Left ventricle myocardium inferior (tissue), 1 donor: ENCODE measurements around the gene C1QTNF4. TPM values are rescaled to one million over a fixed set of nuclear protein-coding genes. Genes with fewer than 3 reads are reported as not detected.

Source experiments
- DNase-seq: peaks from one replicate; pipeline ENCODE4 v3.0.0-alpha.2; 2020
- H3K27ac ChIP-seq: fragments of 200-600 bp; replicated peaks from 2 replicates; pipeline ENCODE4 v1.8.0; 2021
- H3K27me3 ChIP-seq: fragments of 200-600 bp; 2 replicates; pipeline ENCODE4 v1.8.0; 2021; ENCODE audit warnings: low read depth
- H3K36me3 ChIP-seq: fragments of 200-600 bp; 2 replicates; pipeline ENCODE4 v1.8.0; 2021
- H3K4me1 ChIP-seq: fragments of 200-600 bp; 2 replicates; pipeline ENCODE4 v1.8.0; 2021
- H3K4me3 ChIP-seq: fragments of 200-600 bp; 2 replicates; pipeline ENCODE4 v1.8.0; 2021; ENCODE audit warnings: mild to moderate bottlenecking, moderate library complexity
- H3K9me3 ChIP-seq: fragments of 200-600 bp; replicated peaks from 2 replicates; pipeline ENCODE4 v1.8.0; 2021
- CTCF ChIP-seq: fragments of 200-600 bp; IDR thresholded peaks from 2 replicates; pipeline ENCODE4 v1.8.0; 2021; ENCODE audit warnings: antibody characterized with exemption, mild to moderate bottlenecking, borderline replicate concordance
- intact Hi-C: fragments of 100-400 bp; cut with micrococcal nuclease; formaldehyde crosslinking; loops from one replicate; pipeline ENCODE4 v1.11.0; 2022
- total RNA-seq: library from RNA; stranded (reverse); fragmentation: NEBNext Ultra II Directional; extraction: Animal tissue kit (Norgen Biotek cat#: 25700); gene quantifications from one replicate; pipeline ENCODE4 v1.2.1, GENCODE V29; 2021
- donor health status: DM: no; HTN: yes; CAD: no; lungs with severe emphysema.

The C1QTNF4 gene
- total RNA-seq, 1 donor from 2014 or later, result 0.58 TPM

- intact Hi-C loops, result no loop called here
- H3K27me3 ChIP-seq, result no peaks in the 10 kb centered on the region
- no peaks in the 10 kb centered on the region for H3K9me3 ChIP-seq
- DNase-seq, result no peak
- TF ChIP-seq CTCF, result no peak
- peaks cover 98% of the 10 kb centered on the region for H3K36me3 ChIP-seq
- no peak overlapping the region for H3K27ac ChIP-seq
- H3K4me1 ChIP-seq, result peaks cover 5% of the 10 kb centered on the region
- H3K4me3 ChIP-seq, result no peak overlapping the region
These were observed 33.8 kb upstream of the C1QTNF4 start for GRCh38 chr11:47628026-47628425.

- no peak for DNase-seq
- Histone ChIP-seq H3K36me3 (peaks cover 100% of the 10 kb centered on the region), H3K4me1 (peaks cover under 1% of the 10 kb centered on the region), H3K27ac (no peak overlapping the region), H3K4me3 (no peak overlapping the region), H3K27me3 (no peaks in the 10 kb centered on the region), H3K9me3 (no peaks in the 10 kb centered on the region)
- TF ChIP-seq CTCF, result no peak
- intact Hi-C loops, result no loop called here
These were observed 32.0 kb upstream of the C1QTNF4 start for GRCh38 chr11:47626234-47626633.

GRCh38 chr11:47620836-47621378 is 26.7 kb upstream of the C1QTNF4 start:
- Histone ChIP-seq H3K4me3 (no peak overlapping the region), H3K27me3 (no peaks in the 10 kb centered on the region), H3K9me3 (no peaks in the 10 kb centered on the region), H3K27ac (no peak overlapping the region), H3K36me3 (peaks cover 92% of the 10 kb centered on the region), H3K4me1 (peaks cover 10% of the 10 kb centered on the region)
- DNase-seq, result no peak
- TF ChIP-seq CTCF, result no peak
- intact Hi-C loops, result no loop called here

- H3K27me3 ChIP-seq, result no peaks in the 10 kb centered on the region
- H3K9me3 ChIP-seq, result no peaks in the 10 kb centered on the region
- no peak overlapping the region for H3K4me3 ChIP-seq
- peaks cover 57% of the 10 kb centered on the region for H3K36me3 ChIP-seq
- no peak for DNase-seq
- peaks cover 10% of the 10 kb centered on the region for H3K4me1 ChIP-seq
- TF ChIP-seq CTCF, result no peak
- H3K27ac ChIP-seq, result peak overlapping the region; percentile 15
- intact Hi-C loops, result loop anchor here (10.0 kb wide), 1 partner anchor 153 kb away; no protein-coding TSS in a partner anchor
These were observed 23.2 kb upstream of the C1QTNF4 start for GRCh38 chr11:47617417-47617809.

- intact Hi-C loops, result loop anchor here (10.0 kb wide), 1 partner anchor 152 kb away; no protein-coding TSS in a partner anchor
These were observed 22.7 kb upstream of the C1QTNF4 start for GRCh38 chr11:47616726-47617416.

More at GRCh38 chr11:47616726-47617416, 22.7 kb upstream of the C1QTNF4 start:
- Histone ChIP-seq H3K9me3 (no peaks in the 10 kb centered on the region), H3K4me1 (peaks cover 10% of the 10 kb centered on the region), H3K36me3 (peaks cover 52% of the 10 kb centered on the region), H3K4me3 (no peak overlapping the region), H3K27ac (no peak overlapping the region), H3K27me3 (no peaks in the 10 kb centered on the region)
- no peak for DNase-seq
- TF ChIP-seq CTCF, result peak; percentile 75
